CD4-positive, alpha-beta T cell treated with Interferon gamma for 1 hour (primary cell): ENCODE measurements around the gene ANP32E.
A peak's percentile ranks its signal among the peaks of the same experiment; 100 is the strongest.
"Not testable (repeated sequence)": the region's sequence is repeated elsewhere in the genome, so short reads cannot be mapped to it uniquely, and the experiment has no call there.

Experiments used
- DNase-seq: peaks from one replicate; pipeline ENCODE4 v3.0.0-alpha.2; 2020

Gene ANP32E

DNA sequence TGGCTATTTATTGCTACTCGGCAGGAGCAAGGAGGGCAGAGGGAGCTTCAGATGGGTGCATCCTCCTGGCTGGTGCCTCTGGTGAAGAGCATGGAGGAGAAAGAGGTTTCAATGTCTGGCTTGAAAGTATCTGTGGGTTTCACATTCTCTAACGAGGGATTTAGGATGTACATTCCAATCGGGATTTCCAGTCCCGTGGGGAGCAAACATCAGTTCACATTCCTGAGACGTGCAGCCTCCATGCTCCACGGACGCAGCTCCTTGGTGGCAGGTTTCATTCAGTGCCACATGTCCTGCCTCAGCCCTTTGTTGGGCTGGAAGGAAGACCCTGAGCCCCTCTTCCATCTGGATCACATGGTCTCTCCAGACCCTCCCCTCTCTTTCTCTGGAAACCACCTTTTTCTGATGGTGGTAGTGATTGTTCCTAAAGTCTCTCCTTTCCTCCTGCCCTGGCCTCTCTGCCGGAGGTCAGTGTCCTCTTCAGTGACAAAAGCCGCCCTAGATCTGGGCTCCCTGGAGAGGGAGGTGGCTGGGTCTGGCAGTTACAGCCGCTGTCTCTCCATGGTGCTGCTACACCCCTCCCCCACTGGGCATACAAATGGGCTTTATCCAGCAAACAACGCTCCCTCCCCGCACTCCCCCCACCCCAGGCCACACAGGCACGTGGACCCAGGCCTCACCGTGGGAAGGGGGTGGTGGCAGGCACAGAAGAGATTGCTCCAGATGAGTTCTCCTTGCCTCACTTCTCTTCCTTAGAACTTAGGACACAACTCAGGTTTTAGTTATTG lies 20.8 kb upstream of the ANP32E start:
- DNase-seq, result no peak

DNA sequence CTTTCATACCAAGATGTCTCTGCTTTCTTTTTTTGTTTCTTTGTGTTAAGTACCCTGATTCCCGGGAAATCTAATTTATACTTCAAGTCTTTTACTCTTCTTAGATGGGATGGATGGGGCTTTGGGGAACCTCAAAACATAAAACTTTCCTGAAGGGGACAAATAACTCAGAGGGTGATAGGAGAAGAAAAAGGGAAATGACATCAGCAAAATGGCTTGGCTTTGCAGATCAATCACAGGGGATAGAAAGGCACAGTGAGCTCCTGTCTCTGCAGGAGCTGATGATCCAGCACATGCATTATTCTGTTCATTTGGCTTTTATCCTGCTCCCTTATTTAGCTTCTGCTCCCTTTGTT lies 20.3 kb upstream of the ANP32E start:
- no peak for DNase-seq

DNA sequence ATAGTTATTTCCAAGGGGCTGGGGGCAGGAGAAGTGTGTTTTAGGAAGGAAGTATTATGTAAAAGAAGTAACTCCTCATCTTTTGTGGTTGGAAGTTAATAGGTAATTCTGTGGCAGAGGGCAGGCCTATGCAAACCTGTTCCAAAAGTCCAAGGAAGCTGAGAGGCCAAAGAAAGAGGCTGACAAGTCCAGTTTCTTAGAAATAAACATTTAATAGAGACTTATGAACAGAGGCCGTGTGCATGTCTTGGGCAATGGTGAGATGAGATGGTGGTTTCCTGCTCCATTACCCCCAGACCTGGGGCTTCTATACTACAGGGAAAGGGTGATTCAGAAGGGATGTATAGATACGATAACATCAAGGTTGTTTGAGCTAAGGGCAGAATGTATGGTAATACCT lies 14.0 kb upstream of the ANP32E start:
- DNase-seq, result no peak

DNA sequence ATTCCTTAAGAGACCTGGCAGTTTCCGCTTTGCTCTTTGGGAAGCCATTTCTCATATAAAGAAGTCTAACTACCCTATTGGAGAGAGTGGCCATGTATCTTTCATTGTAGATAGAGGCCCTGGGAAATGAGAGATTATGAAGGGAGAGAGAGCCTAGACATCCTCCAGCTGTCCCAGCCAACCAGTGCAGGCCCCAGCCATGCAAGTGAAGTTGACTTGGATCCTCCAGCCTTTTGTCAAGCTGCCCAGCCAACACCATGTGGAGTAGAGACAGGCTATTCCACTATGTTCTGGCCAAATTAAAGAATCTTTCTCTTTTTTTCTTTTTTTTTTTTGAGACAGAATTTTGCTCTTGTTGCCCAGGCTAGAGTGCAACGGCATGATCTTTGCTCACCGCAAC lies 7.1 kb upstream of the ANP32E start:
- DNase-seq, result no peak

DNA sequence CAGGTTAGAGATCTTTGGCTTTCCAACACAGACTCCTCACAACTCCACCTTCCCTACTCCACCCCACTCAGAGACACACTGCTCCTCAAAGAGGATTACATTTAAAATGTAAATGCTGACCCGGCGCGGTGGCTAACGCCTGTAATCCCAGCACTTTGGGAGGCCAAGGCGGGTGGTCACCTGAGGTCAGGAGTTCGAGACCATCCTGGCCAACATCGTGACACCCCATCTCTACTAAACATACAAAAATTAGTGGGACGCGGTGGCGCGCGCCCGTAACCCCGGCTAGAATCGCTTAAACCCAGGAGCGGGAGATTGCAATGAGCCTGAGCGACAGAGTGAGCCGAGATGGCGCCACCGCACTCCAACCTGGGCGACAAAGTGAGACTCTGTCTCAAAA lies 1.8 kb upstream of the ANP32E start:
- no peak for DNase-seq

DNA sequence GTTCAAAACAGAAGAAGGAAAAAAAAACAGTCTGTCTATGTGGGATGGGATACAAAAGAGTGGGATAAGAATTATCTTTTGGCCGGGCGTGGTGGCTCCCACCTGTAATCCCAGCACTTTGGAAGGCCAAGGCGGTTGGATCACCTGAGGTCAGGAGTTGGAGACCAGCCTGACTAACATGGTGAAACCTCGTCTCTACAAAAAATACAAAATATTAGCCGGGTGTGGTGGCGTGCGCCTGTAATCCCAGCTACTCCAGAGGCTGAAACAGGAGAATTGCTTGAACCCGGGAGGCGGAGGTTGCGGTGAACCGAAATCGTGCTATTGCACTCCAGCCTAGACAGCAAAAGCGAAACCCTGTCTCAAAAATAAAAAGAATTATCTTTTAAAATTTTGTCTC lies 1.3 kb upstream of the ANP32E start:
- DNase-seq, result not testable (repeated sequence)

DNA sequence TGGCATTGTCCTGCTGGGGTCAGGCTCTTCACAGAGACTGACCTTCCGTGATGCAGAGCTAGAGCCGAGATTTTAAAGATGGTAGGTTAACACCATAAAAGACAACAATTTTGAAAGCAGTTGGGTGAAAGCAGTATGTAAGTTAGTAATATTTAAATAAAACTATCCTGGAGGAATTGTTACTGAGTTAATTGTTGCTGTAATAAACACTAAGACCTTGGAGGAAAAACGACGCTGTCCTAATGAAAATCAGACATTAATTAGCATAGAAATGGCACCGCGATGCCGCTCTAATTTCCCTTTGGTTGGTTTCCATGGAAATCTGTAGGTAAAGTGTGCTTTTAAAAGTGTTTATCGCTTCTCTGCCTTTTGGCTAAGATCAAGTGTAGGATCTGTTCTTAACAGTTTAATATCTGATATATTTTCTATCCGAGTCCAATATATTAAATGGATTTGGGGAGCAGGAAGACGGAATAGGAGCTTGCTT lies 745 bp upstream of the ANP32E start:
- DNase-seq, result no peak

DNA sequence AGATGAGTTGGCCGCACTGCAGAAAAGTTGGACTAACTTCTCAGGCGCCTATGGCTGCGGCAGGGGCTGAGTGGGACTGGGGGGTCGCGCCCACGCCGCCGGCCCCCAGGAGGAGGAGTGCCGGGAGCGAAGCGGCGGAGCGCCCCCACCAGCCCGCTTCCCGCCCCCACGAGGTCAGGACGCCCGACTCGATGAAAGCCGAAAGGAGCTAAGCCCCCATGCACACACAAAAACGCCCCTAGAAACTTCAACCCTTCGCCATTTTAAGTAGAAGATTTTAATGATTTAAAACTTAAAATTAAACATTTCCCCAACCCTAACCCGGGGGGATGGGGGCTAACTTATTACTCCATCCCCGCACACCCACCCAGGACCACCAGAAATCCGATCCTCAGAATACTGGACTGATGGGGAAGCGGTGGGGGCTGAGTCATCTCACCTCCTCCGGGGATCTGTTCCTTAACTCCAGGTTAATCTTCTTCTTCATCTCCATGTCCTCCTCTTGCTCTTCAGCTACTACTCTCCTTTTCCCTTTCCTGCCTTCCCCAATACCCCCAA lies 539 bp downstream of the ANP32E start:
- peak; percentile 7 for DNase-seq

DNA sequence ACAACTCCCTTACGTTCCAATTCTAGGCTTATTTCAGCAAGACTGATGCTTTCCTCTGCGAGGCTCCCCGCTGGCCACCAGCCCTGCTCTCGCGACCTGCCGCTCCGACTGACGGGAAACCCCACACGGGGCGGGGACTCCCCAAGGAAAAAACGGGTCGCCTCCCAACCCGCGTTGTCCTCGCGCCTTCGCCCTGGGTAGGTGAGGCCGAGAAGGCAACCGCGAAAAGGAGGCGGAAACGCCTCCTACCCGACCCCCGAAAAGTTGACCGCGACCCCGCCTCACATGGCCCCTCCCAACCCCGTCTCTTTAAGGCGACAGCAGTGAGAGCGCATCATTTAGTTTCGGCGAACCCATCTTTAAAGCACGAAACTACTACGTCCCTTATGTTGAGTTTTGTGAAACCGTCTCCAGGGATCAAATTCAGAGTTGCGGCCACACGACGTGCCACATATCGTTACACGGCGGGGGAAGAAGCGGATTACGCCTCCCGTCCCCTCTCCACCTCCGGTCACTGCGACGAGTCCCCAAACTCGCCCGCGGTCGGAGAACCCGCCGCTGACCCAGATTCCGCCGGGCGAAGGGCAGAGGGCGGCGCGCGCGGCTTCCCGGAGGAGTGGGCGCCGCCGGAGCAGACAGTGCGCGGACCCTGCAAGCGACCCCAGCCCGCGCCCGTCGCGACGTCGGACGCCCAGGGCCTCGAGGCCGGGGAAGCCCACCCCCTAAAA lies 1.2 kb downstream of the ANP32E start:
- DNase-seq, result peak; percentile 92

DNA sequence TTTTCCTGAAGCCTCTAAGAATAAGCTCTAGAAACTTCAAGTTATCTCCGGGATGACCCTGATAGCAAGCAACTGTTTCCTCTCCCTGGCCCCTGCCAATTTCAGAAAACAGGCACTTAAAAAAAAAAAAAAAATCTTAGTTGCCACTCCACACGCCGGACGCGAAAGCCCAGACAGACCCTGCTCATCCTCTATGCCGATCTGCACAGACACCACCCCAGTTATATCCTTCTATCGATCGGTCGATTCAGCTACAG lies 1.7 kb downstream of the ANP32E start:
- no peak for DNase-seq

DNA sequence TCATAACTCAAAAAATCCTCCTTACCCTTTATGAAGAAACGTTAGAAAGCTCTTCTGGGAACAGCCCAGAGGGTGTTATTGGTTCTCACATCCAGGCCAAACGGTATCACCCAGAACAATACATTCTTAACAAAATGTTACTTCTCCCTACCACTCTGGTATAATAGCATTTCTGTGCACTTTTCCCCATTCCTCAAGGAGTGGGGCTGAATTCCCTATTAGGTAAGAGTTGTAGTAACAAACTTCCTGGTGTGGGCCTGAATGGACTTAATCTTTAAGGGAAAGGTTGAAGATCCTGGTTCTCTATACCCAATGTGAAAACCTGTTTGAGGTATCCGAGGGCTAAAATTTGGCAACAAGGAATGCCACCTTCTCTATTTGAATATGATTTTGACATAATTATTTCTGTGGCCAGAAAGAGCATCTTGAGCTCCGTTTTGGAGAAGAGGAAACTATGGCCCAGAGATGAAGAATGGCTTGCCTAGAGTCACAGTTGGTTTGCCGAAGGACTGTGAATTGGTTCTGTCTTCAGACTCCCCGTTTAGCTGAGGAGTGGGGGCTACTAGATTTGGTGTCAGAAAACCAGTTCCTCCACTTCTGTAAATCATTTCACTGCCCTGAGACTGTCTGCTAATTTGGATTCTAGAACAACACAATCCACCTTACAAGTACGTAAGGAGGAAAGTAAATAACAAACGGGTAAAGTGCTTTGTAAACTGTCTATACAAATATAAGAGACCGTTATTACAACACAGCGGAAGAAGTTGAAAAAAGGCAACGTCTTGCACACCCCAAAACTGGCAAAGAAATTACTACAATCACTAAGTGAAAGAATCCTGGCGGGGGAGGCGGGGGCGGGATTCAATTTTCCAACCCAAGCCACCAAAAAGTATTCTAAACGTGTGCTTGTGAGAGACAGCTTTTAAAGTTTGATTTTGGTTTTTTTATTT lies 2.3 kb downstream of the ANP32E start:
- DNase-seq, result no peak

DNA sequence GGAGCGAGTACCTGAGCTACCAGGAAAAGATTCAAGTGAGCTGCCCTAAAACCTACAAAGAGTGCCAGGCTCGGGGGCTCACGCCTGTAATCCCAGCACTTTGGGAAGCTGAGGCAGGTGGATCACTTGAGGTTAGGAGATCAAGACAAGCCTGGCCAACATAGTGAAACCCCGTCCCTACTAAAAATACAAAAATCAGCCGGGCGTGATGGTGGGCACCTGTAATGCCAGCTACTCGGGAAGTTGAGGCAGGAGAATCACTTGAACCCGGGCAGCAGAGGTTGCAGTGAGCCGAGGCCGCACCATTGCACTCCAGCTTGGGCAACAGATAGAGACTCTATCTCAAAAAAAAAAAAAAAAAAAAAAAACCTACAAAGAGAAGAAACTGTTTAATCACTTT lies 3.0 kb downstream of the ANP32E start:
- DNase-seq, result not testable (repeated sequence)

DNA sequence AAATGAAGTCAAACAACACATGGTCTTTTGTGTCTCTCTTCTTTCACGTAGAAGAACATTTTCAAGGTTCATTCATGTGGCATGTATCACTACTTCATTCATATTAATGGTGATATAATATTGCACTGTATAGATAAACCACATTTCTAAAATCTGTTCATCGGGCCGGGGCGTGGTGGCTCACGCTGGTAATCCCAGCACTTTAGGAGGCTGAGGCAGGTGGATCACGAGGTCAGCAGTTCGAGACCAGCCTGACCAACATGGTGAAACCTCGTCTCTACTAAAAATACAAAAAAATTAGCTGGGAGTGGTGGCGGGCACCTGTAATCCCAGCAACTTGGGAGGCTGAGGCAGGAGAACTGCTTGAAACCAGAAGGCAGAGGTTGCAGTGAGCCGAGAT lies 7.7 kb downstream of the ANP32E start:
- DNase-seq, result not testable (repeated sequence)

DNA sequence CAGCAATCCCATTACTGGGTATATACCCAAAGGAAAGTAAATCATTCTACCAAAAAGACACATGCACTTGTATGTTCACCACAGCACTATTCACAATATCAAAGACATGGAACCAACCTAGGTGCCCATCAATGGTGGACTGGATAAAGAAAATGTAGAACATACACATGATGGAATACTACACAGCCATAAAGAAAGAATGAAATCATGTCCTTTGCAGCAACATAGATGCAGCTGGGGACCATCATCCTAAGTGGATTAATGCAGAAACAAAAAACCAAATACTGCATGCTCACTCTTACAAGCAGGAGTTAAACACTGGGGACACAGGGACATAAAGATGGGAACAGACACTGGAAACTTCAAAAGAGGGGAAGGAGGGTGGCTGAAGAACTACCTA lies 8.7 kb downstream of the ANP32E start:
- no peak for DNase-seq

DNA sequence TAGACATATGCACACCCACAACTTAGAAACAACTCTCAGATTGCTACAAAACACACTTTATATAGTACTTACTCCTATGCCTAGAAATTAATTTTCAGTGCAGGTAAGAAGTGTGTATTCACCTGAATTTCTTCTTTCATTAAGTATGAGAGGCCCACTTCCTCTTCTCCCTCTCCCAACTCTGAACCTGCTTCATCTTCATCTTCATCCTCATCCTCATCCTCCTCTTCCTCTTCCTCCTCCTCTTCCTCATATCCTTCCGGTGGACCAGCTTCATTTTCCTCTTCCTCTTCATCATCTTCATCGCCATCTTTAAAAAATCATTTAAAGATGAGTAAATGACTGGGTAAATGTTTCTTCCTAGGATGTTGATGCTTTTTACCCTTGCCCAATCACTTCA lies 9.4 kb downstream of the ANP32E start:
- DNase-seq, result no peak

DNA sequence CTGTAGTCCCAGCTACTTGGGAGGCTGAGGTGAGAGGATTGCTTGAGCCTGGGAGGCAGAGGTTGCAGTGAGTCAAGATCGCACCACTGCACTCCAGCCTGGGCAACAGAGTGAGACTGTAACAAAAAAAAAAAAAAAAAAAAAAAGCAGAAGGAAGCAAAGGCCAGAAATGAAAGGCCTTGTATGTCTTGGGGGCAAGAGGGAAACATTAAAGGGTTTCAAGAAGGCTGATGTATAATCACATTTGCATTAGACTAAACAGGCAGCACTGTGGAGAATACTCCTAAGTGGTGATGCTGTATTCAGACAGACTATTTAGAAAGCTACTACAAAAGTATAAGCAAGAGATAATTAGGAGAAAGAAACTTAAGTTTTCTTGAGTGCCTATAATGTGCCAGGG lies 10.4 kb downstream of the ANP32E start:
- DNase-seq, result no peak

DNA sequence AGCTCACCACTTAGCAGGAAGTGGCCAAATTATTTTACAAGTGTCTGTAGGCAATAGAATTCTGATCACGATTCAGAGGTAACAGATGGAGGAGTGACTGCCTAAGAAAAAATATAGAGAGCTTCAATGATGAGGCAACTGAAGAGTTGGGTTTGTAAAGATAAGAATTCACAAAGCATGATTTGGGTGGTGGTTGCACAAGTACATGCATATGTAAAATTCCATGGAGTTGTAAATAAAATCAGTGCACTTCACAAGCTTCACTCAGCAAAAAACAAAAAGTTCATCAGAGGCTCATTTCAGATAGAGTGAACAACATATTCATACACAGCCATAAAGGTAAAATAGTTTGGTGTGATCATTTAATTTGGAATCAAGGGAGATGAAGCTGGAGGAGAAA lies 10.9 kb downstream of the ANP32E start:
- DNase-seq, result no peak

DNA sequence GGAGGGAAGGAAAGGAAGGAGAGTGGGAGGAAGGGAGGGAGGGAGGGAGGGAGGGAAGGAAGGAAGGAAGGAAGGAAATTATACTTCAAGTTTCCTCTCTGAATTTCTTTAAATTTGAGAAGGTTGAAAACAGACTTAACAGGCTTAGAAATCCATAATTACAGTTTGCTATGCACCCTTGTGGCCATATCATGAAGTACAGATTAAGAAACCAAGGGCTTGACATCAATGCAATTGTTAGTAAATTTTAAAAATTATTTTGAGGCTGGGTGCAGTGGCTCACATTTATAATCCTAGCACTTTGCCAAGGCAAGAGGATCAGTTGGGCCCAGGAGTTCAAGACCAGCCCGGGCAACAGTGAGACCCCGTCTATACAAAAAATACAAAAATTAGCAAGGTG lies 14.4 kb downstream of the ANP32E start:
- DNase-seq, result no peak

DNA sequence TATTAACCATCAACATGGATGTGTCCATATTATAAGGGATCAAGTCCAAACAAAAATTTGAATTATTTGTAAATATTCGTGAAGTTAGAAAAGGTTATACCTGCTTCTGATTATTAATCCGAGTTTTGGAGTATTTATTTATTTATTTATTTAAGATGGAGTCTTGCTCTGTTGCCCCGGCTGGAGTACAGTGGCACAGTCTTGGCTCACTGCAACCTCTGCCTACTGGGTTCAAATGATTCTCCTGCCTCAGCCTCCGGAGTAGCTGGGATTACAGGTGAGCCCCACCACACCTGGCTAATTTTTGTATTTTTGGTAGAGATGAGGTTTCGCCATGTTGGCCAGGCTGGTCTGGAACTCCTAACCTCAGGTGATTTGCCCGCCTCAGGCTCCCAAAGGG lies 20.1 kb downstream of the ANP32E start:
- not testable (repeated sequence) for DNase-seq

DNA sequence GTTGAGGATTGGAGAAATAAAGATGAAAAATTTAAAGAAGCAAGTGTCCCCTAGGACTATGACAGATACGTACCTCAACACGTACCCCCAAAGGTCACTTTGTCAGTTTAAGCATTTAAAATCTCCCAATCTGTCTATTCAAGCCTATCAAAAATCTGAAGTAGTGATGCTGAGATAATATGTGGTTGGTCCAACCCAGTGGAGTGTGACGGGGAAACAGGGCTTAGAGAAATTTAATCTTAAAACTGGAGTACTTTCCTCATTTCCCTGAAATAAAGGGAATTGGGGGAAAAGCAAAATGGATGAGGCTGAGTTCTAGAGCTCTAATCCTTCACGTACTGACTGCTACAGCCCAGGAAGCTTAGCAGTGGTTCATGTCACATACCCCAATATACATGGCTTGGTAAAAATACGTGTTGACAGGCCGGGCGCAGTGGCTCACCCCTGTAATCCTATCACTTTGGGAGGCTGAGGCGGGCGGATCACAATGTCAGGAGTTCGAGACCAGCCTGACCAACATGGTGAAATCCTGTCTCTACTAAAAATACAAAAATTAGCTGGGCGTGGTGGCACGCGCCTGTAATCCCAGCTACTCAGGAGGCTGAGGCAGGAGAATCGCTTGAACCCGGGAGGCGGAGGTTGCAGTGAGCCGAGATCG lies 21.7 kb downstream of the ANP32E start:
- DNase-seq, result not testable (repeated sequence)

DNA sequence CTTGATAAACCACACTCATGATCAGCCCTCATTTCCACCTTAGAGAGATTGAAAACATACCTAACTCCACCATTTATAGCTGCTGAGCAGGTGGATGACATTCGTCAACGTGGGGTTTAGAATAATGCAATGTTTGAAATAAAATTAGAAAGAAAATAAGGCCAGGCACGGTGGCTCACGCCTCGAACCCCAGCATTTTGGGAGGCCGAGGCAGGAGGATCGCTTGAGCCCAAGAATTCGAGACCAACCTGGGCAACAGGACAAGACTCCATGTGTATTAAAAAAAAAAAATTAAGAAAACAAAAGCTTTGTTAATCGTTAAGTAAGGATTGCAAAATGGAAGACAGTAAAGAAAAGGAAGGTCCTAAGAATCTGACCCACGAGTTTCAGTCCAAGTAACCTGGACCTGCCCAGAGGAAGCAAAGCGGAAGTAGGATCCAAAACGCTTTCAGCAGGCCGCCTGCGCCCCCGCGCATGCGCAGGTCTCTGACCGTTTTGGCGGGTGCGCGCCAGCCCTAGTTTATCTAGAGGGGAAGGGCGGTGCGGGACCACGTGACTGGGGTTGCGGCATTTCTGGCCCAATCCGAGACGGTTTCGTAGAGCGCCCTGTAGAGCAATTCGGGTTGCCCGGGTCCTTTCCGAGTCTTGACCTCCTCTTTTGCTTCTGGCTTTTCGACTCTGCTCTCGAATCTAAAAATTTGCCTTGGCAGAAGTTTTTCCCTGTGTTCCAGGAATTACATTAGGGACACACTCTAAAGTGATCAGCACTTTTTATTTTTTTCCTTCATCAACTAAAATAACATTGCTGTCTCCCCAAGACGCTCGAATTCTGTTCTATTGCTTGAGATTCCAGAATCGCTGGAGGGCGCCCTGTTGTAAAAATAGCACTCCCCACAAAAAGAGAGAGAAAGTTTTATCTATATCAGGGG lies 22.5 kb downstream of the ANP32E start:
- peak; percentile 92 for DNase-seq

DNA sequence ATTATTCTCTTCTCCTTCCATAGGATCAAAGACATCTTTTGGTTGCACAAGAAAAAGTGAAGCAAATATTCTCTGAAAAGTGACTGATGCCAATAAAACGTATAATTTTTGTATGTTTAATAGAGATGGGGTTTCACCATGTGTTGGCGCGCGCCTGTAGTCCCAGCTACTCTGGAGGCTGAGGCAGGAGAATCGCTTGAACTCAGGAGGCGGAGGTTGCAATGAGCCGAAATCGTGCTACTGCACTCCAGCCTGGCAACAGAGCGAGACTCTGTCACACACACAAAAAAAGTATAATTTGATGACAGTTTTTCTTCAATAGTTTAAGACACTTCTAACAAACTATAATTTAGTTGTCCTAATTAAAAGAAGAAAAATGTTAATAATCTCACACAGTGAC lies 23.8 kb downstream of the ANP32E start:
- DNase-seq, result no peak
